ENCODE data around the gene CES2.

The CES2 gene

DNA sequence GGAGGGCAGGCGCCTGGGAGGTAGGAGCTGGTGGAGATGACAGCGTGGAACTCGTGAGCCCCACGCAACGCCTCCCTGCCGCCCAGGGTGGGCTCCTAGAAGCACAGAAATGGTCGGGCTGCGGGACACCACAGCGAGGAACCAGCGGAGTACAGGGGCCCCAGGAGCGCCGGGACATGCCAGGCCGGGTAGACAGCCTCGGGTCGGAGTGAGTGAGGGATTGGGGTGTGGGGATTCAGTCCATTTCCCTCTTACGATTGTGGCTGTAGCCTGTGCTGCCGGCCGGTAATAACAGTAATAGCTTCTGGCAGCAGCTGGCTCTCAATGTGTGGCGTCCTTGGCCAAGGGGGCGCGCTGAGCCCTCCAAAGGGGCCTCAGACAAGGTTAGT is 13.5 kb downstream of the CES2 start:
- no peak for TF ChIP-seq CTCF (IDR thresholded peaks at IDR 0.05)
- DNase-seq (ENCODE audit: low spot score), result no peak
- H3K4me3 ChIP-seq, result peak overlapping the region; percentile 76
- H3K27ac ChIP-seq, result no peak overlapping the region

DNA sequence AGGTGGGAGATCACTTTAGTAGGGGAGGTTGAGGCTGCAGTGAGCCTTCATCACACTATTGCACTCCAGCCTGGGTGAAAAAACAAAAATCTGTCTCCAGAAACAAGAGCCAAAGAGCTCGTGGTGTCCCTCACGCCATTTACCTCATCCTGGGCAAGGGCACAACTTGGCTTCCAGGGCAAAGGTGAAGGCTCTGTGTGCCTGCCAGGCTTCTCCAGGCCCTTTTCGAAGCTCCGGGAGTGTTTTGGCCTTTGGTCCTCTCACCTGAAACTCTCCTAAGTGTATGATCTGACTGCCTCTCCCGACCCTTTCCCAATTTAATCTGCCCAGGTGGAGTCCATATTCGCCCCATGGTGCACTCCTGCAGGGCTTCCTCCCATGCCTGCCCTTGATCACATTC is 14.2 kb downstream of the CES2 start:
- Histone ChIP-seq H3K4me3 (no peak overlapping the region), H3K27ac (no peak overlapping the region)
- DNase-seq (ENCODE audit: low spot score), result no peak
- TF ChIP-seq CTCF (IDR thresholded peaks at IDR 0.05), result no peak

DNA sequence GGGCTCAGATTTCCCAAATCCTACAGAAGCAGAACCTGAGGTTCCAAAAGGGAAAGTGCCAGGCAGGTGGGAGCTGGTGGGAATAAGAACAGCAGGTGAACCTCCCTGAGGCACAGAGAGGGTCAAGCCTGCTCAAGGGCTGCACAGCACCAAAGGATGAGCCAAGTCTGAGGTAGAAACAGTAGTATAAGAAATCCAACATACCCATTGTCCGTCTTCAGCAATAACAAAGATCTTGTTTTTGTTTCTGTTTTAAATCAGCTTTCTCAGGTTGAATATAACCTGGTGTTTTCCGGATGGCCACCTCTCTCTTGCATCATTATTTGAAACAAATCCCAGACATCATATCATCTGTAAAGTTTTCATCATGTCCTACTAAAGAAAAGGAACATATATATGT is 15.1 kb downstream of the CES2 start:
- Histone ChIP-seq H3K27ac (no peak overlapping the region), H3K4me3 (no peak overlapping the region)
- DNase-seq (ENCODE audit: low spot score), result no peak
- TF ChIP-seq CTCF (IDR thresholded peaks at IDR 0.05), result no peak

DNA sequence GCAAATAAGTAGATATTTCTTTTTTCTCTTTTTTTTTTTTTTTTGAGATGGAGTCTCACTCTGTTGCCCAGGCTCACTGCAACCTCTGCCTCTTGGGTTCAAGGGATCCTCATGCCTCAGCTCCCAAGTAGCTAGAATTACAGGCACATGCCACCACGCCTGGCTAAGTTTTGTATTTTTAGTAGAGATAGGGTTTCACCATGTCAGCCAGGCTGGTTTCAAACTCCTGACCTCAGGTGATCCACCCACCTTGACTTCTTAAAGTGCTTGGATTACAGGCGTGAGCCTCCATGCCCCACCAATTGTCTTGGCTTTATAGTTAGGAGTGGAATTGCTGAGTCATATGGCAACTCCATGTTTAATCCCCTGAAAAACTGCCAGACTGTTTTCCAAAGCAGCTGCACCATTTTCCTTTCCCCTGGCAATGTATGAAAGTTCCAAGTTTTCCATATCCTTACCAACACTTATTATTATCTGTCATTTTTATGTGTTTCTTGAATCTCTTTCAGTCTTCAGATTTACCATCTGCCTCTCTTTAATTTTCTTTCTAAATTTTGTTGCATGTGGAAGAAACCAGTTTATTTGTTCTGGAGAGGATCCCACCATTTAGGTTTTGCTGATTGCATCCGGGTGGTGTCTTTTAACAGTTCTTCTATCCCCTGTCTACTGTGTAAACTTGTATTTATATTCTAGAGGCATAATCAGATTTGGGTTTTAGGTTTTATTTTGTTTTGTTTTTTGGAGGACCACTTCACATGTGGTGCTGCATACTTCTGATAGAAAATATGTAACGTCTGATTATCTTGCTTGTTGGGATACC is 15.9 kb downstream of the CES2 start:
- H3K27ac ChIP-seq, result no peak overlapping the region
- TF ChIP-seq CTCF (IDR thresholded peaks at IDR 0.05), result no peak
- no peak for DNase-seq (ENCODE audit: low spot score)
- no peak overlapping the region for H3K4me3 ChIP-seq

DNA sequence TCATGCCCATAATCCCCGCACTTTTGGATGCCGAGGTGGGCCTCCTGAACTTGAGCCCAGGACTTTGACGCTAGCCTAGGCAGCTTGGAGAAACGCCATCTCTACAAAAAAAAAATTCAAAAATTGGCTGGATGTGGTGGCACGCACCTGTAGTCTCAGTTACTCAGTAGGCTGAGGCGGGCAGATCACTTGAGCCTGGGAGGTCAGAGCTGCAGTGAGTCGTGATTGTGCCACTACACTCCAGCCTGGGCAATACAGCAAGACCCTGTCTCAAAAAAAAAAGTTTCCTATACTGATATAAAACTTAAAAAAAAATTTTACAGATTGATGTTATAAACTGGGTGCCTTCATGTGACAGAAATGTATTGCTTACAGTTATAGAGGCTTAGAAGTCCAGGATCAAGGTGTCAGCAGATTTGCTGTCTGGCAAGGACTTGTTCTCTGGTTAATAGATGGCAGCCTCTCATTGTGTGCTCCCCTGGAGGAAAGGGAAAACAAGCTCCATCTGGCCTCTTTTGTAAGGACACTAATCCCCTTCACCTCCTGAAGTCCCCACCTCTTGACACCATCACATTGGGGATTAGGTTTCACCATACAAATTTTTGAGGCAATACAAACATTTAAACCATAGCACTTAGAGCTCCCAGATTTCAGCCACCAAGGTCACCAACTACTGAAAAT is 17.3 kb downstream of the CES2 start:
- TF ChIP-seq CTCF (IDR thresholded peaks at IDR 0.05), result no peak
- Histone ChIP-seq H3K4me3 (no peak overlapping the region), H3K27ac (no peak overlapping the region)
- no peak for DNase-seq (ENCODE audit: low spot score)

DNA sequence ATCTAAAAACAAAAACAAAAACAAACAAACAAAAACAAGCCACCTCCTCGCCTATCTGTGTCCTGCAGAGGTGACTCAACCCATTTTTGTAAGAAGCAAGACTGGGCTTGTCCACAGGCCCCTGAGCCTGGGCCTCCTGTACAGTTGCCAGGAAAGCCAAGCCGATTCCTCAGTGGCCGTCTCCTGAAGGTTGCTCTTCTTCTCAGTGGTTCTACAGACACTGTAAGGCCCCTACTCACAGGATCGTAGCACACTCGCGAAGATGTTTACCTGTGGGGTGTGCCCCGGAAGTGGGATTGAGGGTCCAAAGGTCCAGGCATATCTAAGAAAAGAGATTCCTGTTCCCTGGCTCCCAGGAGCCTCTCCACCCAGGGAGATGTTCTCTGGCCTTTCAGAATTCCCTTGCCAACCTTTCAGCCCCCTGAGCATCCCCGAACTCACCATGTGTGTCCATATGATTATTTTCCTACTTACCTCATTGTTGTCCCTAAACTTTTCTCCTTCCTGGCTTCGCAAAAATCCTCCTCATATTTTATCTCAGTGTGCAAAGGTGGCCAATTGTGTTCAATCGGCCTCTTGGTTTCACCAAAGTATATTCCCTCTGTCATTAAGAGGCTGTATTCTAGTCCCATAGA is 18.3 kb downstream of the CES2 start:
- Histone ChIP-seq H3K27ac (no peak overlapping the region), H3K4me3 (no peak overlapping the region)
- no peak for TF ChIP-seq CTCF (IDR thresholded peaks at IDR 0.05)
- no peak for DNase-seq (ENCODE audit: low spot score)
